OCI-LY7 (cell line): ENCODE data around the gene SWAP70. TPM values are rescaled to one million over a fixed set of nuclear protein-coding genes. Genes with fewer than 3 reads are reported as not detected.

Source experiments
- BruUV-seq: library from RNA; stranded (reverse); fragments of 400-500 nt; replicated peaks from 2 replicates; lab custom pipeline; 2021; lab: Mats Ljungman, UMichigan
- CTCF ChIA-PET: fragments of 300-600 bp; sonication (Branson Sonifier 250); formaldehyde crosslinking; loops from one replicate; lab custom pipeline; 2022; ENCODE audit warnings: antibody characterized with exemption; ENCODE audit not compliant: unreplicated experiment; lab: Charles Lee
- POLR2A ChIA-PET: fragments of 300-600 bp; sonication (Branson Sonifier 250); formaldehyde crosslinking; loops from one replicate; lab custom pipeline; 2022; ENCODE audit warnings: antibody characterized with exemption; lab: Charles Lee
- DNase-seq: peaks from one replicate; pipeline ENCODE4 v3.0.0-alpha.2; 2015; ENCODE audit warnings: low spot score
- H2AFZ ChIP-seq: fragments of 200-600 bp; sonication (generic), shearing (Covaris generic); 2 replicates; pipeline ENCODE4 v1.6.1; 2014; ENCODE audit warnings: mild to moderate bottlenecking, antibody characterized with exemption, low read length, moderate library complexity
- H3K27ac ChIP-seq: fragments of 200-600 bp; sonication (generic); 2 replicates; pipeline ENCODE4 v1.5.1; 2014; ENCODE audit warnings: mixed run types, low read depth, mild to moderate bottlenecking, moderate library complexity, low read length, inconsistent platforms; ENCODE audit not compliant: poor library complexity, severe bottlenecking
- H3K36me3 ChIP-seq: fragments of 200-600 bp; sonication (generic); 2 replicates; pipeline ENCODE4 v1.6.1; 2014; ENCODE audit warnings: mild to moderate bottlenecking, antibody characterized with exemption, low read length, moderate library complexity, mixed read lengths; ENCODE audit not compliant: insufficient read depth
- H3K4me1 ChIP-seq: fragments of 200-600 bp; sonication (generic); 2 replicates; pipeline ENCODE4 v1.5.1; 2014; ENCODE audit warnings: mild to moderate bottlenecking, low read length; ENCODE audit not compliant: insufficient read depth, poor library complexity, severe bottlenecking
- H3K4me2 ChIP-seq: fragments of 200-600 bp; sonication (generic); 2 replicates; pipeline ENCODE4 v1.6.1; 2014; ENCODE audit warnings: mild to moderate bottlenecking, low read length
- H3K4me3 ChIP-seq: fragments of 200-600 bp; sonication (generic); 2 replicates; pipeline ENCODE4 v1.5.1; 2014; ENCODE audit warnings: mild to moderate bottlenecking, low read depth, low read length; ENCODE audit not compliant: poor library complexity, severe bottlenecking
- H3K79me2 ChIP-seq: fragments of 200-600 bp; sonication (generic); 2 replicates; pipeline ENCODE4 v1.6.1; 2016; ENCODE audit warnings: low read depth, mild to moderate bottlenecking, low read length, moderate library complexity, mixed read lengths; ENCODE audit not compliant: insufficient read depth
- H3K9me2 ChIP-seq: fragments of 200-600 bp; sonication (generic); 2 replicates; pipeline ENCODE4 v1.6.1; 2016; ENCODE audit warnings: mild to moderate bottlenecking, low read length, mixed read lengths; ENCODE audit not compliant: insufficient read depth
- H3K9me3 ChIP-seq: fragments of 200-600 bp; sonication (generic); 2 replicates; pipeline ENCODE4 v1.6.1; 2014; ENCODE audit warnings: mild to moderate bottlenecking, mixed run types, low read length, mixed read lengths
- H4K20me1 ChIP-seq: fragments of 200-600 bp; sonication (generic); 2 replicates; pipeline ENCODE4 v1.6.1; 2014; ENCODE audit warnings: mild to moderate bottlenecking, antibody characterized with exemption, low read length, moderate library complexity, mixed read lengths; ENCODE audit not compliant: insufficient read depth
- CTCF ChIP-seq: fragments of 200-600 bp; sonication (generic); conservative IDR thresholded peaks from 2 replicates; pipeline ENCODE4 v1.5.1; 2014; ENCODE audit warnings: mild to moderate bottlenecking, antibody characterized with exemption, low read length, moderate library complexity, mixed read lengths
- EZH2phosphoT487 ChIP-seq: fragments of 200-600 bp; sonication (generic); IDR thresholded peaks from 2 replicates; pipeline ENCODE4 v1.6.1; 2018; ENCODE audit warnings: low read depth, borderline replicate concordance, mild to moderate bottlenecking, mixed run types, antibody characterized with exemption, low read length, moderate library complexity, mixed read lengths
- intact Hi-C: fragments of 100-400 bp; cut with micrococcal nuclease; formaldehyde crosslinking; loops from one replicate; pipeline ENCODE4 v1.10.0; 2022; ENCODE audit not compliant: unreplicated experiment
- total RNA-seq, 2 experiments: library from RNA; depleted of rRNA in 1 of 2; stranded (reverse); fragments of >200 nt in 1 of 2; shearing (Covaris generic) in 1 of 2; gene quantifications; 2 replicates each; pipeline ENCODE4 v1.2.3, GENCODE V29; 2014 to 2022

The SWAP70 gene
- total RNA-seq, 2 experiments from 2014 or later = 37.5 to 110 TPM

GRCh38 chr11:9769621-9770020 is 105.7 kb downstream of the SWAP70 start:
- no peak overlapping the region for H3K27ac ChIP-seq
- no peaks in the 10 kb centered on the region for H3K9me2 ChIP-seq
- no peaks in the 10 kb centered on the region for H4K20me1 ChIP-seq
- no peaks in the 10 kb centered on the region for H3K79me2 ChIP-seq
- peaks cover 10% of the 10 kb centered on the region for H3K4me1 ChIP-seq
- ChIA-PET POLR2A (no interaction called here), CTCF (no interaction called here)
- intact Hi-C loops = no loop called here
- TF ChIP-seq CTCF (no peak), EZH2phosphoT487 (no peak)
- no peaks in the 10 kb centered on the region for H3K36me3 ChIP-seq
- H3K4me3 ChIP-seq = no peak overlapping the region
- H2AFZ ChIP-seq = no peak overlapping the region
- H3K4me2 ChIP-seq = no peak overlapping the region
- BruUV-seq = no TSS peak
- no peaks in the 10 kb centered on the region for H3K9me3 ChIP-seq
- no peak for DNase-seq

- Histone ChIP-seq H3K79me2 (no peaks in the 10 kb centered on the region), H4K20me1 (no peaks in the 10 kb centered on the region), H3K36me3 (no peaks in the 10 kb centered on the region), H3K4me1 (no peaks in the 10 kb centered on the region), H3K9me2 (no peaks in the 10 kb centered on the region), H3K9me3 (no peaks in the 10 kb centered on the region), H3K4me2 (no peak overlapping the region), H3K27ac (no peak overlapping the region), H3K4me3 (no peak overlapping the region), H2AFZ (no peak overlapping the region)
- no peak for TF ChIP-seq CTCF
- TF ChIP-seq EZH2phosphoT487 = no peak
- DNase-seq = no peak
- CTCF ChIA-PET = no interaction called here
- intact Hi-C loops = no loop called here
- BruUV-seq = no TSS peak
- POLR2A ChIA-PET = no interaction called here
Measured at GRCh38 chr11:9771071-9771511, 107.2 kb downstream of the SWAP70 start.

DNA sequence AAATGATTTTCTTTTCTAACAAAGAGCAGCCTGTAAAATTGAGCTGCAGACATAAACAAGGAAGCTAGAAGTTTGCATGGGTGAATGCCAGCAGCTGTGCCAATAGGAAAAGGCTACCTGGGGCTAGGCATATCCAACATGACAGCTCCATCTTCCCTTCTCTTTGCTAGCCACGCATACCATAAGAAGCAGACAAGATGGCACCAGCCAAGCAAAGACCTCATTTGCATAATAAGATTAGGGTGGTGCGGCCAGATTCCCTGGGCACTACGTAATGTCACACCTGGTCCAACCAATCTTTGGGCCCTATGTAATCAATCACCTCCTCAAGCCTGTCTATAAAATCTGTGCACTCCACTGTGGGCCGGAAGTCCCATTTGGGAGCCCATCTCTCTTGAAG is 108.3 kb downstream of the SWAP70 start:
- Histone ChIP-seq H2AFZ (no peak overlapping the region), H3K79me2 (no peaks in the 10 kb centered on the region), H3K9me2 (no peaks in the 10 kb centered on the region), H3K4me2 (no peak overlapping the region), H3K4me1 (no peaks in the 10 kb centered on the region), H3K9me3 (no peaks in the 10 kb centered on the region), H3K36me3 (no peaks in the 10 kb centered on the region), H3K4me3 (no peak overlapping the region), H3K27ac (no peak overlapping the region), H4K20me1 (no peaks in the 10 kb centered on the region)
- no peak for DNase-seq
- intact Hi-C loops = no loop called here
- ChIA-PET POLR2A (interaction anchor here (0.6 to 1.2 kb wide), 2 partner anchors 25 to 544 kb away, joined by 3 read pairs; no protein-coding TSS in a partner anchor), CTCF (no interaction called here)
- TF ChIP-seq EZH2phosphoT487 = no peak
- no peak for TF ChIP-seq CTCF
- no TSS peak for BruUV-seq
